Caco-2 (cell line): ENCODE results near the gene PTPRB. TPM values are rescaled to one million over a fixed set of nuclear protein-coding genes. Genes with fewer than 3 reads are reported as not detected.
A peak's percentile ranks its signal among the peaks of the same experiment; 100 is the strongest.

ENCODE experiments used
- BruUV-seq: library from RNA; stranded (reverse); fragments of 400-500 nt; replicated peaks from 2 replicates; lab custom pipeline; 2021; lab: Mats Ljungman, UMichigan
- CTCF ChIA-PET: fragments of 300-600 bp; sonication (Branson Sonifier 250); formaldehyde crosslinking; loops from one replicate; lab custom pipeline; 2022; ENCODE audit warnings: antibody characterized with exemption; lab: Charles Lee
- POLR2A ChIA-PET: fragments of 300-600 bp; sonication (Branson Sonifier 250); formaldehyde crosslinking; loops from one replicate; lab custom pipeline; 2022; ENCODE audit warnings: antibody characterized with exemption; lab: Charles Lee
- DNase-seq, 2 experiments: peaks; one replicate each; pipeline versions ENCODE4 v3.0.0 to v3.0.0-alpha.2; 2020 to 2022
- H3K27me3 ChIP-seq: replicated peaks from 2 replicates; pipeline ENCODE4 v1.6.0; 2011; ENCODE audit warnings: low read length; ENCODE audit not compliant: control insufficient read depth, insufficient read depth
- H3K36me3 ChIP-seq: 2 replicates; pipeline ENCODE4 v1.5.1; 2011; ENCODE audit warnings: low read length; ENCODE audit not compliant: control insufficient read depth, insufficient read depth
- H3K4me1 ChIP-seq: fragments of 250-450 bp; sonication (Bioruptor Pico); 2 replicates; pipeline ENCODE4 v1.5.1; 2020; ENCODE audit warnings: mild to moderate bottlenecking
- H3K4me3 ChIP-seq: 2 replicates; pipeline ENCODE4 v1.5.1; 2011; ENCODE audit warnings: low read depth, mild to moderate bottlenecking, control low read depth, low read length
- H3K9me3 ChIP-seq: fragments of 250-450 bp; sonication (Bioruptor Pico); 2 replicates; pipeline ENCODE4 v1.5.1; 2020; ENCODE audit warnings: mild to moderate bottlenecking, moderate library complexity
- H3K27ac Mint-ChIP-seq: one replicate; pipeline ENCODE4 v1.8.0; 2022; ENCODE audit warnings: mixed read lengths; ENCODE audit not compliant: unreplicated experiment
- H3K27me3 Mint-ChIP-seq: one replicate; pipeline ENCODE4 v1.8.0; 2022; ENCODE audit warnings: mixed read lengths; ENCODE audit not compliant: insufficient read depth, unreplicated experiment
- H3K36me3 Mint-ChIP-seq: one replicate; pipeline ENCODE4 v1.8.0; 2022; ENCODE audit warnings: mild to moderate bottlenecking, mixed read lengths; ENCODE audit not compliant: insufficient read depth, unreplicated experiment
- H3K4me1 Mint-ChIP-seq: one replicate; pipeline ENCODE4 v1.8.0; 2022; ENCODE audit warnings: low read depth, mixed read lengths; ENCODE audit not compliant: unreplicated experiment
- H3K4me3 Mint-ChIP-seq: one replicate; pipeline ENCODE4 v1.8.0; 2022; ENCODE audit warnings: mild to moderate bottlenecking, moderate library complexity, mixed read lengths; ENCODE audit not compliant: unreplicated experiment
- H3K9me3 Mint-ChIP-seq: one replicate; pipeline ENCODE4 v1.8.0; 2022; ENCODE audit warnings: mixed read lengths; ENCODE audit not compliant: unreplicated experiment
- CTCF ChIP-seq, 2 experiments: fragments of 200-600 bp in 1 of 2; IDR thresholded peaks; 1 replicate in 1 of 2; 2 replicates in 1 of 2; pipeline versions ENCODE4 v1.5.1 to v1.8.0; 2011 to 2022; ENCODE audit warnings: antibody characterized with exemption in 1 of 2, control low read depth in 1 of 2, inconsistent platforms in 1 of 2, low read depth in 1 of 2, low read length in 1 of 2, mild to moderate bottlenecking in 1 of 2, moderate library complexity in 1 of 2; ENCODE audit not compliant: insufficient read depth in 1 of 2, severe bottlenecking in 1 of 2, unreplicated experiment in 1 of 2
- intact Hi-C: fragments of 100-400 bp; cut with micrococcal nuclease; formaldehyde crosslinking; loops from one replicate; pipeline ENCODE4 v1.10.0; 2022; ENCODE audit not compliant: unreplicated experiment
- total RNA-seq: library from RNA; stranded (reverse); gene quantifications from 2 replicates; pipeline ENCODE4 v1.2.3, GENCODE V29; 2022

The PTPRB gene
- total RNA-seq, 1 experiment from 2014 or later = 0.73 TPM

- Histone ChIP-seq H3K27me3 (no peaks in the 10 kb centered on the region), H3K4me3 (no peak overlapping the region), H3K36me3 (no peaks in the 10 kb centered on the region), H3K4me1 (no peaks in the 10 kb centered on the region), H3K9me3 (no peaks in the 10 kb centered on the region)
- Mint-ChIP-seq H3K27me3 (peaks cover 3% of the 10 kb centered on the region), H3K36me3 (no peaks in the 10 kb centered on the region), H3K4me3 (no peak overlapping the region), H3K27ac (no peak overlapping the region), H3K4me1 (no peaks in the 10 kb centered on the region), H3K9me3 (no peaks in the 10 kb centered on the region)
- CTCF ChIA-PET = no interaction called here
- no TSS peak for BruUV-seq
- POLR2A ChIA-PET = no interaction called here
- DNase-seq = no peak
- TF ChIP-seq CTCF (IDR thresholded peaks at IDR 0.05; ENCODE audit: insufficient read depth in 1 of 2, low read depth in 1 of 2, low read length in 1 of 2, severe bottlenecking in 1 of 2, unreplicated experiment in 1 of 2) = no peak
- intact Hi-C loops = no loop called here
Measured at GRCh38 chr12:70550180-70550577, 87.0 kb downstream of the PTPRB start.

GRCh38 chr12:70549340-70550179 lies 87.7 kb downstream of the PTPRB start:
- intact Hi-C loops = no loop called here
- no peak for DNase-seq
- ChIA-PET CTCF (no interaction called here), POLR2A (no interaction called here)
- no peaks in the 10 kb centered on the region for H3K27me3 ChIP-seq
- no peak for TF ChIP-seq CTCF (IDR thresholded peaks at IDR 0.05; ENCODE audit: insufficient read depth in 1 of 2, low read depth in 1 of 2, low read length in 1 of 2, severe bottlenecking in 1 of 2, unreplicated experiment in 1 of 2)
- H3K4me3 Mint-ChIP-seq = no peak overlapping the region
- H3K27ac Mint-ChIP-seq = no peak overlapping the region
- H3K27me3 Mint-ChIP-seq = peaks cover 6% of the 10 kb centered on the region
- no TSS peak for BruUV-seq
- H3K9me3 ChIP-seq = no peaks in the 10 kb centered on the region
- no peak overlapping the region for H3K4me3 ChIP-seq
- no peaks in the 10 kb centered on the region for H3K4me1 Mint-ChIP-seq
- H3K9me3 Mint-ChIP-seq = no peaks in the 10 kb centered on the region
- H3K36me3 Mint-ChIP-seq = no peaks in the 10 kb centered on the region
- no peaks in the 10 kb centered on the region for H3K4me1 ChIP-seq
- no peaks in the 10 kb centered on the region for H3K36me3 ChIP-seq

GRCh38 chr12:70543444-70543843 lies 93.8 kb downstream of the PTPRB start:
- H3K4me1 ChIP-seq = peaks cover 16% of the 10 kb centered on the region
- H3K4me3 Mint-ChIP-seq = no peak overlapping the region
- ChIA-PET CTCF (no interaction called here), POLR2A (no interaction called here)
- no TSS peak for BruUV-seq
- peaks cover 6% of the 10 kb centered on the region for H3K27me3 Mint-ChIP-seq
- H3K27me3 ChIP-seq = no peaks in the 10 kb centered on the region
- H3K36me3 Mint-ChIP-seq = no peaks in the 10 kb centered on the region
- intact Hi-C loops = no loop called here
- DNase-seq = peak in 1 of 2 experiments; percentile 7
- H3K27ac Mint-ChIP-seq = no peak overlapping the region
- TF ChIP-seq CTCF (IDR thresholded peaks at IDR 0.05; ENCODE audit: insufficient read depth in 1 of 2, low read depth in 1 of 2, low read length in 1 of 2, severe bottlenecking in 1 of 2, unreplicated experiment in 1 of 2) = no peak
- H3K36me3 ChIP-seq = no peaks in the 10 kb centered on the region
- no peaks in the 10 kb centered on the region for H3K4me1 Mint-ChIP-seq
- no peak overlapping the region for H3K4me3 ChIP-seq
- H3K9me3 Mint-ChIP-seq = no peaks in the 10 kb centered on the region
- no peaks in the 10 kb centered on the region for H3K9me3 ChIP-seq
